GM10847 (cell line): ENCODE data around the gene EVI5L.

Source experiments
- POLR2A ChIP-seq: IDR thresholded peaks from 2 replicates; pipeline ENCODE4 v1.6.1; 2011; ENCODE audit not compliant: insufficient read length; ENCODE audit errors: extremely low read depth

EVI5L gene

GRCh38 chr19:7839476-7839875 lies 9.5 kb downstream of the EVI5L start:
- TF ChIP-seq POLR2A: no peak

GRCh38 chr19:7840629-7841028 lies 10.6 kb downstream of the EVI5L start:
- TF ChIP-seq POLR2A: no peak

GRCh38 chr19:7841751-7842660 lies 12.0 kb downstream of the EVI5L start:
- TF ChIP-seq POLR2A: no peak

DNA sequence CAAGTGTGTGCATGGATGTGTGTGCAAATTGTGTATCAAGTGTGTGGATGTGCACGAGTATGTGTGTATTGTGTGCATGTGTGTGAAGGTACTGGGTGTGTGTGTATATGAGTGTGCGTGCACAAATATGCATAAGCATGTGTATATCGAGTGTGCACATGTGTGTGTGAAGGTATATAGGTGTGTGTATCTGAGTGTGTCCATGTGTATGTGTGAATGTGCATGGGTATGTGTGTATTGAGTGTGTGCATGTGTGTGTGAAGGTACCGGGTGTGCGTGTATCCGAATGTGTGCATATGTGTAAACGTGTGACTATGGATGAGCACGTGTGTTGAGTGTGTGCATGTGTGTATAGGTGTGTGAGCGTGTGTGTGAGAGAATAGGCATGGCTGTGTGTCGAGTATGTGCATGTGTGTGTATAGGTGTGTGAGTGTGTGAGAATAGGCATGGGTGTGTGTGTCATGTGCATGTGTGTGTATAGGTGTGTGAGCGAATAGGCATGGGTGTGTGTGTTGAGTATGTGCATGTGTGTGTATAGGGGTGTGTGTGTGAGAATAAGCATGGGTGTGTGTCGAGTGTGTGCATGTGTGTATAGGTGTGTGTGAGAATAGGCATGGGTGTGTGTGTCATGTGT lies 12.8 kb downstream of the EVI5L start:
- TF ChIP-seq POLR2A: no peak

- TF ChIP-seq POLR2A: no peak
These were observed 13.5 kb downstream of the EVI5L start for GRCh38 chr19:7843521-7843920.

DNA sequence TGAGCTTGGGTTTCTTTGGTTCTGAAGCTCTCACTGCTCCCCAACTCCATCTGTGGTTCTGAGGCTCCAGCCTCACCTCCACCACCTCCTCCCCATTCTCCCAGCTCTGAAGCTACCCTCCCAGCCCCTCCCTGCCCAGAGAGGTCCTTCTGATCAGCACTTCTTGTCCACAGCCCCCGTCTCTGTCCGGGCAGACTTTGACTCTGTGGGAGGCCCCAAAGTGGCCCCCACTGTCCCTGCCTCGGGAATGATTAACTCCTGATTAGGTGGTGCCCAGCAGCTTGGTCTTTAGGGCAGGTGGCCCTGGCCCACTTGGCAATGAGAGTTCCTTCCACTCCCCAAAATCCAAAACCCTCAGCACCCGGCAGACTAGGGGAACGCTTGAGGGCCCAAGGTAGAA lies 14.4 kb downstream of the EVI5L start:
- TF ChIP-seq POLR2A: no peak

- no peak for TF ChIP-seq POLR2A
These were observed 14.9 kb downstream of the EVI5L start for GRCh38 chr19:7844951-7845350.

GRCh38 chr19:7845390-7846154 lies 15.6 kb downstream of the EVI5L start:
- TF ChIP-seq POLR2A: no peak

GRCh38 chr19:7846155-7846646 lies 16.2 kb downstream of the EVI5L start:
- no peak for TF ChIP-seq POLR2A

- TF ChIP-seq POLR2A: no peak
These were observed 17.6 kb downstream of the EVI5L start for GRCh38 chr19:7847664-7848063.

GRCh38 chr19:7848779-7849457 lies 18.9 kb downstream of the EVI5L start:
- no peak for TF ChIP-seq POLR2A

- TF ChIP-seq POLR2A: no peak
These were observed 19.6 kb downstream of the EVI5L start for GRCh38 chr19:7849631-7849999.

GRCh38 chr19:7850000-7850813 lies 20.2 kb downstream of the EVI5L start:
- TF ChIP-seq POLR2A: no peak

DNA sequence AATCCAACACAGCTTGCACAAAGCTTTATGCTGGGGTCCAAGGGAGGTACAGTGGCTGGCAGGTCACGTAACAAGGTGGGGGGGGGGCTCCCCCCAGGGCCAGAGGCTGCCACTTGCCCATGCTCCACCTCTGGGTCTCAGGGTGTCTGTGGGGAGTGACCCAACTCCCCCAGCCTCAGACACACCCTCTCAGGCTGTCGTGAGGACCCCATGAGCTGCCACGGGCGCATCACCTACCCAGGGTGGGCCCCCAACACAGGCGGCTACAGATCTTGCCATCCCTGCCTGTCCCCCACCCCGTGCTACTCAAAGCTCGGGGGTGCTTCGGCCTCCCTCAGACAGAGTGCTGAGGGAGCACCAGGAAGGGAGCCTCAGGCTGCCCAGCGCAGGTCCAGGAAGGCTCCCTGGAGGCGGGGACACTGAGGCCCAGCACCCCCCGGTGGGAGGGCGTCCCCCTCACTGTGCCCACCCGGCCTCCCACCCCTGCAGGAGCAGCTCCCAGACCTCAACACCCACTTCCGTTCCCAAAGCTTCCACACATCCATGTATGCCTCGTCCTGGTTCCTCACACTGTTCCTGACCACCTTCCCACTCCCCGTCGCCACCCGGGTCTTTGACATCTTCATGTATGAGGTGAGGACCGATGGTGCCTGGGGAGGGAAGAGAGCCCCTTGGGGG lies 21.1 kb downstream of the EVI5L start:
- no peak for TF ChIP-seq POLR2A
